Sigmoid colon (tissue), 7 donors: ENCODE results near the gene FHDC1. TPM values are rescaled to one million over a fixed set of nuclear protein-coding genes. Genes with fewer than 3 reads are reported as not detected.
"Not testable (repeated sequence)": the region's sequence is repeated elsewhere in the genome, so short reads cannot be mapped to it uniquely, and the experiment has no call there.

Experiments used
- DNase-seq: peaks from one replicate; pipeline ENCODE4 v3.0.0-alpha.2; 2019
- H3K27ac ChIP-seq, 4 donors: fragments of 200-600 bp; sonication (generic); one replicate each; pipeline ENCODE4 v1.5.1; 2016 to 2019; ENCODE audit warnings: mild to moderate bottlenecking in 1 of 4
- H3K27me3 ChIP-seq, 3 donors: fragments of 200-600 bp; sonication (generic); one replicate each; pipeline ENCODE4 v1.5.1; 2019; ENCODE audit warnings: mild to moderate bottlenecking in 1 of 3
- H3K36me3 ChIP-seq, 4 donors: fragments of 200-600 bp; sonication (generic); one replicate each; pipeline ENCODE4 v1.5.1; 2016 to 2019
- H3K4me1 ChIP-seq, 4 donors: fragments of 200-600 bp; sonication (generic); one replicate each; pipeline ENCODE4 v1.5.1; 2017 to 2019
- H3K4me3 ChIP-seq, 4 donors: fragments of 200-600 bp; sonication (generic); one replicate each; pipeline ENCODE4 v1.5.1; 2017 to 2019; ENCODE audit warnings: mild to moderate bottlenecking in 2 of 4, moderate library complexity in 1 of 4
- H3K9me3 ChIP-seq, 4 donors: fragments of 200-600 bp in 3 of 4; sonication (generic) in 3 of 4; one replicate each; pipeline versions ENCODE4 v1.5.1 to v1.6.1; 2013 to 2019
- EP300 ChIP-seq, 4 donors: sonication (generic); formaldehyde crosslinking; IDR thresholded peaks; one replicate each; pipeline ENCODE4 v1.6.1; 2017; ENCODE audit warnings: antibody characterized with exemption in 4 of 4
- POLR2A ChIP-seq, 2 donors: fragments of 450-650 bp; IDR thresholded peaks; one replicate each; pipeline ENCODE4 v1.6.1; 2016; ENCODE audit warnings: antibody characterized with exemption in 2 of 2, mild to moderate bottlenecking in 2 of 2, moderate library complexity in 2 of 2
- POLR2AphosphoS5 ChIP-seq, 4 donors: sonication (generic); formaldehyde crosslinking; IDR thresholded peaks; one replicate each; pipeline ENCODE4 v1.6.1; 2017; ENCODE audit warnings: antibody characterized with exemption in 4 of 4
- WGBS, 2 donors: extraction: QIAGEN DNeasy Blood & Tissue Kit; methylation state at CpG; one replicate each; pipeline ENCODE4 v1.1.7; 2013; 5-methylcytosine and 5-hydroxymethylcytosine counted together
- intact Hi-C: fragments of 100-400 bp; cut with DNase I; formaldehyde crosslinking; loops from one replicate; pipeline ENCODE4 v1.15.1; 2023
- polyA plus RNA-seq, 3 donors: library from polyadenylated mRNA; stranded (reverse); fragments of 200-250 nt; gene quantifications; one replicate each; pipeline ENCODE4 v1.2.3, GENCODE V29; 2013
- total RNA-seq, 4 donors: library from RNA; depleted of rRNA; stranded (reverse); fragments of >200 nt; gene quantifications; one replicate each; pipeline ENCODE4 v1.1.0, GENCODE V29; 2016
- TF ChIP-seq, protein P1 (sequence below), 4 experiments: fragments of 450-650 bp in 3 of 4; fragments of 200-600 bp in 1 of 4; IDR thresholded peaks; one replicate each; pipeline ENCODE4 v1.5.1; 2016 to 2019; ENCODE audit warnings: antibody characterized with exemption in 4 of 4, mild to moderate bottlenecking in 3 of 4, moderate library complexity in 2 of 4
- donor health status: healthy with polysubstance abuse.
- donor health status: Bipolar disorder and iron deficiency.
- donor health status: healthy.

Gene FHDC1
- total and polyA plus RNA-seq, 7 donors: 0.66 to 7.2 (median 2.2) TPM

DNA sequence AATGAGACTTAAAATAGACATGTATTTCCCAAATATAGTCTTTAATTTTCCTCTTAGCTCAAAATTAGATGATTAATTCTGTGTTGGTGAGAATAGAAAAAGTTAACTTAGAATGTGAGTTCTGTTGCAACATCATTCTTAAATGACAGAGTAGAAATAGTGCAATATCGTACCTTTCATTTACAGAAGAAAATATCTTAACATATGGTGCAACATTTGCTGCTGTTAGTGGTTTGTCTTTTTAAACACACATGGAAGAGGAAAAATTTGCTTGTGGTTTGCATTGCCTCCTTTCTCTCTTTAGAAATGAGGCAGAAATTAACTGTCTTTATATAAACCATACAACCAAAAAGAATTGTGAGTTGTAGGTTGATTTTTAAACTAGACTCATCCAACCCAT lies 39.3 kb upstream of the FHDC1 start:
- Histone ChIP-seq H3K4me3 (no peak overlapping the region), H3K36me3 (peaks cover 0 to 5% (median 2%) of the 10 kb centered on the region in 4 donors), H3K9me3 (no peaks in the 10 kb centered on the region), H3K4me1 (no peaks in the 10 kb centered on the region), H3K27ac (no peak overlapping the region), H3K27me3 (no peaks in the 10 kb centered on the region)
- intact Hi-C loops: no loop called here
- no peak for DNase-seq
- TF ChIP-seq, protein P1, sequence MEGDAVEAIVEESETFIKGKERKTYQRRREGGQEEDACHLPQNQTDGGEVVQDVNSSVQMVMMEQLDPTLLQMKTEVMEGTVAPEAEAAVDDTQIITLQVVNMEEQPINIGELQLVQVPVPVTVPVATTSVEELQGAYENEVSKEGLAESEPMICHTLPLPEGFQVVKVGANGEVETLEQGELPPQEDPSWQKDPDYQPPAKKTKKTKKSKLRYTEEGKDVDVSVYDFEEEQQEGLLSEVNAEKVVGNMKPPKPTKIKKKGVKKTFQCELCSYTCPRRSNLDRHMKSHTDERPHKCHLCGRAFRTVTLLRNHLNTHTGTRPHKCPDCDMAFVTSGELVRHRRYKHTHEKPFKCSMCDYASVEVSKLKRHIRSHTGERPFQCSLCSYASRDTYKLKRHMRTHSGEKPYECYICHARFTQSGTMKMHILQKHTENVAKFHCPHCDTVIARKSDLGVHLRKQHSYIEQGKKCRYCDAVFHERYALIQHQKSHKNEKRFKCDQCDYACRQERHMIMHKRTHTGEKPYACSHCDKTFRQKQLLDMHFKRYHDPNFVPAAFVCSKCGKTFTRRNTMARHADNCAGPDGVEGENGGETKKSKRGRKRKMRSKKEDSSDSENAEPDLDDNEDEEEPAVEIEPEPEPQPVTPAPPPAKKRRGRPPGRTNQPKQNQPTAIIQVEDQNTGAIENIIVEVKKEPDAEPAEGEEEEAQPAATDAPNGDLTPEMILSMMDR (IDR thresholded peaks at IDR 0.05): no peak
- TF ChIP-seq POLR2A (IDR thresholded peaks at IDR 0.05) (no peak), EP300 (IDR thresholded peaks at IDR 0.05) (no peak), POLR2AphosphoS5 (IDR thresholded peaks at IDR 0.05) (no peak)
- WGBS, 2 donors: 61 to 79% methylated on average over 1 of the region's 1 CpG

DNA sequence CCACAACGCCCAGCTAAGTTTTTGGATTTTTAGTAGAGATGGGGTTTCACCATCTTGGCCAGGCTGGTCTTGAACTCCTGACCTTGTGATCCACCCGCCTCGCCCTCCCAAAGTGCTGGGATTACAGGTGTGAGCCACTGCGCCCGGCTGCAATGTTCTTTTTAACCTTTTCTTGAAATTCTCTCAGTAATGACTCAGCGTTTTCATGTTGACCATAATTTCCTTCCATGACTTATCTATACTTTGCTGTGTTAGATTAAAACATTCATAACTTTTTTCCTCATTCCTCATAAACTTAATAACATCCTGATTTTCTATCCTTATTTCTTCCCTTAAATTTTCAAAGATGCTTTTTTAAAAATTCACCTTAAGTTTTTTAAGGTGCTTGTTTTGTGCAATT lies 38.0 kb upstream of the FHDC1 start:
- DNase-seq, H3K4me3 ChIP-seq, H3K27me3 ChIP-seq, H3K36me3 ChIP-seq, H3K9me3 ChIP-seq, intact Hi-C loops, H3K4me1 ChIP-seq, H3K27ac ChIP-seq: not testable (repeated sequence)
- WGBS, 2 donors: 85 to 89% methylated on average over 6 of the region's 6 CpGs

DNA sequence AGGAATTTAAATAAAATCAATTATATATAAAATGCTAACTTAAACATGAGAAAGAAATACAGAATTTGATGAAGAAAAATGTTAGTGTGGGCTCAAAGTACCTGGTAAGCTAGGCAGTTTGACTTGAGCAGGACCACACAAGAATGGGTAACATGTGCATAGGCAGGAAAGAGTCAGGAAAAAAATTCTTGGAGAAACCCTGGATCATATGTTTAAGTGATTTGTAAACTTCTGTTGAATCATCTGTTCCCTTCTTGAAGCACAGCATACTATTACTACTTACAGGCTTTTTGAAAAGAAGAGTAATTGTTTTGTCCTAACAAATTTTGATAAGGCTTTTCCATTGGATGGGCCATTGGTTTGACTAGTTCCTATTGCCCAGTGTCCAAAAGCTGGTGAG lies 37.5 kb upstream of the FHDC1 start:
- intact Hi-C loops: no loop called here
- H3K36me3 ChIP-seq: no peaks in the 10 kb centered on the region
- no peak overlapping the region for H3K27ac ChIP-seq
- H3K27me3 ChIP-seq: no peaks in the 10 kb centered on the region
- H3K9me3 ChIP-seq: no peaks in the 10 kb centered on the region
- TF ChIP-seq, protein P1 (IDR thresholded peaks at IDR 0.05): no peak
- no peak for TF ChIP-seq POLR2A (IDR thresholded peaks at IDR 0.05)
- TF ChIP-seq EP300 (IDR thresholded peaks at IDR 0.05): no peak
- no peak for TF ChIP-seq POLR2AphosphoS5 (IDR thresholded peaks at IDR 0.05)
- H3K4me3 ChIP-seq: no peak overlapping the region
- H3K4me1 ChIP-seq: no peaks in the 10 kb centered on the region
- DNase-seq: no peak

DNA sequence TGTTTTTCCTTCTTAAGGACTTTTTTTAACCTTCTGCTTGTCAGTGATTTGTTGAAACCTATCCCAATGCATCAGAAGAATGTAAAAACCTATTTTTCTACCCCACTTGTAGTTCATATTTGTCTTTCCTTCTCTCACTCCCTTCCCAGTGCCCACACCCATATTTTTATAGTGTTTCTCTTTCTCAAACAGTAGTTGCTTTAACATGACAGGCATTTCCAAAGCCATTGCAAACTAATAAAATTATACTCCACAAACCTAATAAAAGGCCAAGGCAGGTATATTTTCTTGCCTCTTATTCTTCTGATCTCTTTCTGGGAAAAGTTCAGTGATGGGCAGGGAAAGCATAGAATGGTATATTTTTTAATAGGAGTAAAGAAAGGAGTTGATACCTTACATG lies 35.7 kb upstream of the FHDC1 start:
- TF ChIP-seq POLR2AphosphoS5 (IDR thresholded peaks at IDR 0.05): no peak
- no peak for TF ChIP-seq POLR2A (IDR thresholded peaks at IDR 0.05)
- no peak for TF ChIP-seq EP300 (IDR thresholded peaks at IDR 0.05)
- TF ChIP-seq, protein P1 (IDR thresholded peaks at IDR 0.05): no peak
- intact Hi-C loops: no loop called here
- Histone ChIP-seq H3K4me1 (no peaks in the 10 kb centered on the region), H3K27me3 (no peaks in the 10 kb centered on the region), H3K27ac (no peak overlapping the region), H3K36me3 (no peaks in the 10 kb centered on the region), H3K9me3 (no peaks in the 10 kb centered on the region), H3K4me3 (no peak overlapping the region)
- DNase-seq: no peak

DNA sequence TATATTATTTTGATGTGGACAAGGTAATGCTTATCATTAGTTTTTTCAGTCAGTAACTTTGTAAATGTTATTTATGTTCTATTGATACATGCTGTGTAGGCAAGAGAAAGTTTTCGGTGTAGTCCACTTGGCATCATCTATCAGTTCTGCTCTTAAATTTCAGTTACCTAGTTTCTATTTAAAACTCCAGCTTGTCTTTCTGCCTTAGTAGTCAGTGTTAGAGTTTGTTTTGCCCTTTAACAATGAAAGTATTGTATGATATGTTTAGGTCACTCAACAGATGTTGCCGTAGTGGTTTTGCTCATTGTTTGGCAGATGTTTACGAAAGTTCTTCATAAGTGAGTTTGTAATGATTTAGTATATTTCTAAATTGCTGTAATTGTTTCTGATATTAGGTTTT lies 34.9 kb upstream of the FHDC1 start:
- Histone ChIP-seq H3K4me3 (no peak overlapping the region), H3K9me3 (no peaks in the 10 kb centered on the region), H3K4me1 (no peaks in the 10 kb centered on the region), H3K27me3 (no peaks in the 10 kb centered on the region), H3K27ac (no peak overlapping the region), H3K36me3 (no peaks in the 10 kb centered on the region)
- TF ChIP-seq POLR2A (IDR thresholded peaks at IDR 0.05) (no peak), EP300 (IDR thresholded peaks at IDR 0.05) (no peak), POLR2AphosphoS5 (IDR thresholded peaks at IDR 0.05) (no peak)
- TF ChIP-seq, protein P1 (IDR thresholded peaks at IDR 0.05): no peak
- 43 to 72% methylated on average over 3 of the region's 3 CpGs for WGBS, 2 donors
- DNase-seq: no peak
- intact Hi-C loops: no loop called here
